Glutamatergic neuron (in vitro differentiated cells): ENCODE results near the gene PKP4. TPM values are rescaled to one million over a fixed set of nuclear protein-coding genes. Genes with fewer than 3 reads are reported as not detected.

Experiments used
- DNase-seq: peaks from one replicate; pipeline ENCODE4 v3.0.0; 2022
- H3K27ac Mint-ChIP-seq: one replicate; pipeline ENCODE4 v1.8.0; 2020; ENCODE audit warnings: mild to moderate bottlenecking, mixed read lengths, inconsistent platforms; ENCODE audit not compliant: unreplicated experiment
- H3K27me3 Mint-ChIP-seq: one replicate; pipeline ENCODE4 v1.8.0; 2020; ENCODE audit warnings: mild to moderate bottlenecking, moderate library complexity, mixed read lengths, inconsistent platforms; ENCODE audit not compliant: unreplicated experiment
- H3K36me3 Mint-ChIP-seq: one replicate; pipeline ENCODE4 v1.8.0; 2020; ENCODE audit warnings: mild to moderate bottlenecking, mixed read lengths, inconsistent platforms; ENCODE audit not compliant: unreplicated experiment
- H3K4me1 Mint-ChIP-seq: one replicate; pipeline ENCODE4 v1.8.0; 2020; ENCODE audit warnings: mild to moderate bottlenecking, low read depth, mixed read lengths, inconsistent platforms; ENCODE audit not compliant: unreplicated experiment
- H3K4me3 Mint-ChIP-seq: one replicate; pipeline ENCODE4 v1.8.0; 2020; ENCODE audit warnings: mild to moderate bottlenecking, mixed read lengths, inconsistent platforms; ENCODE audit not compliant: unreplicated experiment
- H3K9me3 Mint-ChIP-seq: one replicate; pipeline ENCODE4 v1.8.0; 2020; ENCODE audit warnings: mild to moderate bottlenecking, moderate library complexity, mixed read lengths, inconsistent platforms; ENCODE audit not compliant: unreplicated experiment
- CTCF ChIP-seq: fragments of 200-600 bp; sonication (generic); IDR thresholded peaks from one replicate; pipeline ENCODE4 v1.5.0; 2021; ENCODE audit not compliant: partially characterized antibody, unreplicated experiment
- long read RNA-seq: library from polyadenylated mRNA; unstranded; transcript quantifications from one replicate; pipeline ENCODE4 v2.0.0, GENCODE V29; 2020; ENCODE audit not compliant: unreplicated experiment
- total RNA-seq: library from RNA; stranded (reverse); fragmentation: NEBNext Ultra II Directional; extraction: Animal tissue kit (Norgen Biotek cat#: 25700); gene quantifications from one replicate; pipeline ENCODE4 v1.2.1, GENCODE V29; 2021; ENCODE audit not compliant: unreplicated experiment

Gene PKP4, protein sequence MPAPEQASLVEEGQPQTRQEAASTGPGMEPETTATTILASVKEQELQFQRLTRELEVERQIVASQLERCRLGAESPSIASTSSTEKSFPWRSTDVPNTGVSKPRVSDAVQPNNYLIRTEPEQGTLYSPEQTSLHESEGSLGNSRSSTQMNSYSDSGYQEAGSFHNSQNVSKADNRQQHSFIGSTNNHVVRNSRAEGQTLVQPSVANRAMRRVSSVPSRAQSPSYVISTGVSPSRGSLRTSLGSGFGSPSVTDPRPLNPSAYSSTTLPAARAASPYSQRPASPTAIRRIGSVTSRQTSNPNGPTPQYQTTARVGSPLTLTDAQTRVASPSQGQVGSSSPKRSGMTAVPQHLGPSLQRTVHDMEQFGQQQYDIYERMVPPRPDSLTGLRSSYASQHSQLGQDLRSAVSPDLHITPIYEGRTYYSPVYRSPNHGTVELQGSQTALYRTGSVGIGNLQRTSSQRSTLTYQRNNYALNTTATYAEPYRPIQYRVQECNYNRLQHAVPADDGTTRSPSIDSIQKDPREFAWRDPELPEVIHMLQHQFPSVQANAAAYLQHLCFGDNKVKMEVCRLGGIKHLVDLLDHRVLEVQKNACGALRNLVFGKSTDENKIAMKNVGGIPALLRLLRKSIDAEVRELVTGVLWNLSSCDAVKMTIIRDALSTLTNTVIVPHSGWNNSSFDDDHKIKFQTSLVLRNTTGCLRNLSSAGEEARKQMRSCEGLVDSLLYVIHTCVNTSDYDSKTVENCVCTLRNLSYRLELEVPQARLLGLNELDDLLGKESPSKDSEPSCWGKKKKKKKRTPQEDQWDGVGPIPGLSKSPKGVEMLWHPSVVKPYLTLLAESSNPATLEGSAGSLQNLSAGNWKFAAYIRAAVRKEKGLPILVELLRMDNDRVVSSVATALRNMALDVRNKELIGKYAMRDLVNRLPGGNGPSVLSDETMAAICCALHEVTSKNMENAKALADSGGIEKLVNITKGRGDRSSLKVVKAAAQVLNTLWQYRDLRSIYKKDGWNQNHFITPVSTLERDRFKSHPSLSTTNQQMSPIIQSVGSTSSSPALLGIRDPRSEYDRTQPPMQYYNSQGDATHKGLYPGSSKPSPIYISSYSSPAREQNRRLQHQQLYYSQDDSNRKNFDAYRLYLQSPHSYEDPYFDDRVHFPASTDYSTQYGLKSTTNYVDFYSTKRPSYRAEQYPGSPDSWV
- total RNA-seq = 25.0 TPM
- long read RNA-seq, partial matches to known transcripts = 0 of 3 reads
- long read RNA-seq, other reads (novel, unspliced or antisense) = 3 of 3 reads

DNA sequence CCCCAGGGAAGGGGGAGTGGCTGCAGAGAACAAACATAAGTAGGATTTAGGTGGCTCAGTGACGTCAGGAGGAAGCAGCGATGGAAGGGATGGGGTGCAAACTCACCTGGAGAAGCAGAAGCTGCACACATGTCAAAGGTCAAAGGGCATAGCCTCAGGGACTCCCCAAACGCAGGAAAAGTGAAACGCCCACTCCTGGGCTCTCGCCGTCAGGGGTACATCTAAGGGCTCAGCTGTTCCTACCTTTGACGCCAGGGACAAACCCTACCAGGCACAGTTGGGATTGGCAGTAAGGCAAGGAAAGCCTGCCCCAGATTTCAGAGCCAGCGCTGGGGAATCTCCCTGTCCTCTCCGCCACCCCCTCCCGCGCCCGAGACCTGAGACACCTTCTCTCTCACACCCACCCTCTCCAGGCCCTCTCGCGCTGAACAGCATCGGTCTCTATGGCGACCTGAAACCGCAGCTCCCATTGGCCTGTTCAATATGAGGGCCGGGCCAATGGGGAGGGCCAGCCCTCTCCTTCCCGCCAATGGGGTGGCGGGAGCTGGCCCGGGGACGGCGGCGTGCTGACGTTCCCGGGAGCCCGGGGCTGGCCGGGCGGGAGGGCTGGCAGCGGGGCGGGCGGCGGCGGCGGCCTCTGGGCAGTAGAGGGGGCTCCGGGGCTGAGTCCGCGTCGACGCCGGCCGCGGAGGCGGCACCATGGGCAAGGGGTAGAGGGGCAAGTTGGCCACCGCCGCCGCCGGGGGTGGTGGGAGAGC lies at the start of gene PKP4, which contains the start of gene CCDC148:
Gene PKP4, plus strand, starts transcription at position 644 of the 758 bp plus-strand sequence. CDS start 76,233 bp downstream, outside the sequence.
Gene CCDC148, minus strand, starts transcription at position 445 of the 758 bp plus-strand sequence. Its CDS starts 314 bp downstream, at position 131.
- peak within 1 kb of the TSS; percentile 94 for H3K4me3 Mint-ChIP-seq
- no peak for TF ChIP-seq CTCF

DNA sequence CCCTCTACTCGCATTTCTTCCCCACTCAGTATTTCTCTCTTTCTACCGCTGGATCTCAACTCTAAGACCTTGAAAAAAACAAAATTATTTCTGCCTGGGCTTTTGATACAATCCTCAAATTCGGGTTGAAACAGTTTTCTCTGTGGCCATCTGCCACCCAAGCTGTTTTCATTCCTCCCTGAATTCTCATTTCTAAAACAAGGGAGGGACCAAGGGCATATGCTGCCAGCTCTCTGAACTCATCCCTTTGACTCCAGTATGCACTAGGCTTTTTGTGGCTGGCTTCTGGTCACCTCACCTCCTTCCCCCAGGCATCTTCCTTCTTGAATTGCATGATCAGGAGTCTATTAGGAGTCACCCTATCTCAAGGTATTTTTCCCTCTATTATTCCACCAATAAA lies 49.7 kb upstream of the PKP4 start:
- no peak for DNase-seq
- peaks cover 6% of the 10 kb centered on the region for H3K27me3 Mint-ChIP-seq
- H3K36me3 Mint-ChIP-seq = peaks cover 9% of the 10 kb centered on the region
- peaks cover 9% of the 10 kb centered on the region for H3K9me3 Mint-ChIP-seq
- no peak for TF ChIP-seq CTCF
- peak overlapping the region; percentile 28 for H3K4me3 Mint-ChIP-seq
- peak overlapping the region; percentile 99 for H3K27ac Mint-ChIP-seq
- H3K4me1 Mint-ChIP-seq = peaks cover 14% of the 10 kb centered on the region

More for the DNA sequence above, at the start of gene PKP4, which contains the start of gene CCDC148:
- Mint-ChIP-seq H3K36me3 (no peaks in the 10 kb centered on the region), H3K27ac (peak within 1 kb of the TSS; percentile 31), H3K27me3 (peaks cover 10% of the 10 kb centered on the region), H3K4me1 (peaks cover 11% of the 10 kb centered on the region), H3K9me3 (peaks cover 8% of the 10 kb centered on the region)
- DNase-seq = peak; percentile 93

DNA sequence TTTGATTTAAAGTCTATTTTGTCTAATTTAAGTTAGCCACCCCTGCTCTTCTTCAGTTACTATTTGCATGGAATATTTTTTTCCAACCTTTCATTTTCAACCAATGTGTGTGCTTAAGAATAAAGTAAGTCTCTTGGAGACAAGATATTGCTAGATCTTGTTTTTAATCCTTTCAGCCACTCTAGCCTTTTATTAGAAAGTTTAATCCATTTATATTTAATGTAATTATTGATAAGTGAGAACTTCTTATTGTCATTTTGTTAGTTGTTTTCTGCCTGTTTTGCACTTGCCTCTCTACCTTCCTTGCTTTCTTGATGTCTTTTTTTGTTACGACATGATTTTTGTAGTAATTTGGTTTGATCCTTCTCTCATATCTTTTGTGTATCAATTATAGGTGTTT lies 46.6 kb upstream of the PKP4 start:
- Mint-ChIP-seq H3K27me3 (peaks cover 6% of the 10 kb centered on the region), H3K4me3 (no peak overlapping the region), H3K27ac (no peak overlapping the region), H3K9me3 (peaks cover 9% of the 10 kb centered on the region), H3K4me1 (peaks cover 16% of the 10 kb centered on the region), H3K36me3 (peaks cover 9% of the 10 kb centered on the region)
- TF ChIP-seq CTCF = no peak
- DNase-seq = no peak

GRCh38 chr2:158411748-158412147 lies 45.0 kb upstream of the PKP4 start:
- DNase-seq = no peak
- peaks cover 10% of the 10 kb centered on the region for H3K4me1 Mint-ChIP-seq
- H3K36me3 Mint-ChIP-seq = peaks cover 9% of the 10 kb centered on the region
- no peak for TF ChIP-seq CTCF
- no peak overlapping the region for H3K27ac Mint-ChIP-seq
- H3K4me3 Mint-ChIP-seq = no peak overlapping the region
- peaks cover 7% of the 10 kb centered on the region for H3K27me3 Mint-ChIP-seq
- H3K9me3 Mint-ChIP-seq = peaks cover 9% of the 10 kb centered on the region
